Superior temporal gyrus (tissue), 1 donor: ENCODE results near the gene LY6G5B.

Experiments used
- DNase-seq: peaks from one replicate; pipeline ENCODE4 v3.0.0-alpha.2; 2016; ENCODE audit errors: extremely low spot score

Gene LY6G5B

DNA sequence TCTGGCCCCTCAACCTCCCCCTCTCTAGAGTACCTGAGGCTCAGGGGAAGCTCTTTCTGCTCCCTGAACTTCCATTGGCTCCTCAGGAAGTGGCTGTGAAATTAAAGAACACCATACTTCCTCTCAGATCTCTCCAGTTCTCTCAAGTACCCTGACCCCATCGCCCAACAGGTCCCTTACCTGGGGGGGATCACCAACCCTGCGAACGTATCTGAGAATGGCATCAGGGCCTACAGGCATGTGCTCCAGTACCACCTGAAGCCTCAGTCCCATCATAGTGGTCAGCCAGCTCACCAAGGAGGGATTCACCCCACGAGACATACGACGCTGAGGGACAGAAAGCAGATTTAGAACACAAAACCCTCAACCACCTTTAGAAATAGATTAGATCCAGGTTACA is 29.2 kb upstream of the LY6G5B start:
- DNase-seq, result no peak

- no peak for DNase-seq
Measured at GRCh38 chr6:31641370-31641769, 28.4 kb upstream of the LY6G5B start.

DNA sequence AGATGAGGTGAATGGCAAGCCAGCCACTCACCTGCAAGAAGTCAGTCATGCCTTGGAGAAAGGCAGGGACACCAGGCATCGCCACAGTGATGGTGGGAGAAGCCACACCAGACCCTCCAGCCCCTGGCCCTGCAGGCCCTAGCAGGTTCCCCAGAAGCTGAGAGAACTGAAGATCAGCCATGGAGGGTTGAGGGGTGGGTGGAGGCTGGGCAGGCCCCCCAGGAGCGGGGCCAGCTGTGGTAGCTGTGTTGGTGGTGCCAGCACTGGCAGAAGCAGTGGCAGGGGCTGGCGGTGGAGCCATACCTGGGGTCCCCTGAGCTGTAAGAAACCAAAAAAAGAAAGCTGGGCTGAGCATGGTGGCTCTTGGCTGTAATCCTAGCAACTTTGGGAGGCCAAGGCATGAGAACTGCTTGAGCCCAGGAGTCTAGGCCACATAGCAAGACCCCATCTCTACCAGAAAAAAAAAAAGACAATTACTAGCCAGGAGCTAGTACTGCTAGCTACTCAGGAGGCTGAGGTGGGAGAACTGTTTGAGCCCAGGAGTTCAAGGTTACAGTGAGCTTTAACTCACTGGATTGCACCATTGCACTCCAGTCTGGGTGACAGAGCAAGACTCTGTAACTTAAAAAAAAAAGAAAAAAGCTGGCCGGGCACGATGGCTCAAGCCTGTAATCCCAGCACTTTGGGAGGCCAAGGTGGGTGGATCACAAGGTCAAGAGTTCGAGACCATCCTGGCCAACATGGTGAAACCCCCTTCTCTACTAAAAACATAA is 26.8 kb upstream of the LY6G5B start:
- DNase-seq, result no peak

DNA sequence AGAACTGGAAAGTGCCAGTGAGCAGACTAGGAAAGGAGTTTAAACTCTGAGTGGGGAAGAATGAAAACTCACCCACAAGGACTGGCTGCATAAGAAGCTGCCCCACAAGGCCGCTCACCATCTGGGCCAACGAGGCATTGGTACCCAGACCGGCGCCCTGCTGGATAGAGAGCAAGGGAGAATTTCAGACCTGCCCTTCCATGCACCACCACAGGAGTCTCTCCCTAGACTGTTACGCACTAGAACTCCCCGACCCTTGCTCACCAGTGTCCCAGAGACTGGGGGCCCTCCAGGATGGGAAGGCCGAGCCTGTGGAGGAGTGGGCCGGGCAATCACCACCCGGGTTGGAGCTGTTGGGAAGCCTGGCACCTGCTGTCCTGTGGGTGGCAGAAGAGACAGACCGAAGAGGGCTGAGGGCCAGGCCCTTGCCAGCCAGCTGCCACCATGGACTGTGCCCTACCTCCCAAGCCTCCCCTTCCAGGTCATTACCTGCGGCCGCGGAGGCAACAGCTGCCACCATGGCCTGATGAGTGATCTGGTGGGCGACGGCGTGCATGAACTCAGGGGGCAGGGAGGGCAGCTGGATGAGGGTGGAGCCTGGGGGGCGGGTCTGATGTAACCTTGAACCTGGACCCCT is 25.8 kb upstream of the LY6G5B start:
- DNase-seq, result no peak

DNA sequence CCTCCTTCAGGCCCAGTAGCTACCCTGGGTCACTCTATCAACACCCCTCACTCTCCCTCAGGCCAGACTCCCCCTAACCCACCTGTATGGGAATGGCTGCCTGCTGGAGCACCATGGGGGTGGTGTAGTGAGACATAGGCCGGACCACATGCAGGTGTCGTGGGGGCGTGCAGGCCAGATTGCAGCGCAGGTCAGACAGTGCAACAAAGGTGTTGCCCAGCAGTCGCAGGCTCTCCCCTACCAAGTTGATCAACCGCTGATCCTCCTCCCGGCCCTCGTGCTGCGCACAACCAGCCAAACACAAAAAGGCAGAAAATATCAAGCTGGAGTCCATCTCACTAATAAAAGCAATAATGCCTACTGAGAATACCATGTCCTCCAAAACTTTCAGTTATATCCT is 24.5 kb upstream of the LY6G5B start:
- no peak for DNase-seq

DNA sequence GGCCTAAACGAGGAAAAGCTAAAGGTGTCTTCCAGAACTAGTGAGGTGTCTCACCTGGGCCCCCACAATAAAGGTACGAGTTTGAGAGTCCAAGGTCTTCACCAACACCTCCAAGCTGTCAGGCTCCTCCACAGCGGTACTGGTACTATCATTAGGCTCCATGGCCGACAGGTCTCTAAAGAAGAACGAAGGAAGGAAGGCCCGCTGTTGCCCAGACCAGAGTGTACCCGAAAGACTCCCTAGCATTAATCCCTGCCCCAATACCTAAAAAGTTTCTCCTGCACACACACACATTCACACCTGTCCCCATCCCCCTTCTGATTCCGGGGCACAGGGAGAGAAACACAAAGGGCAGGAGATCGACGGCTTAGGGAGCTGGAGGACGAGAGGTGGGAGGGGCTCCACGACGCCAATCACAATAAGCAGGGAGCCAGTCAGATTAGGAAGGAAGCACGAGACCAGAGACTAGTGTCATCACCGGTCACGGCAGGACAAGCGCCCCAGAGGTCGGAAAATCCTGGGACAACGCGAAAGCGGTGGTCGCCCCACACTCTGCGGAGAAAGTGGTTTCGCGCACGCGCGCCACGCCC is 18.1 kb upstream of the LY6G5B start:
- DNase-seq, result no peak

DNA sequence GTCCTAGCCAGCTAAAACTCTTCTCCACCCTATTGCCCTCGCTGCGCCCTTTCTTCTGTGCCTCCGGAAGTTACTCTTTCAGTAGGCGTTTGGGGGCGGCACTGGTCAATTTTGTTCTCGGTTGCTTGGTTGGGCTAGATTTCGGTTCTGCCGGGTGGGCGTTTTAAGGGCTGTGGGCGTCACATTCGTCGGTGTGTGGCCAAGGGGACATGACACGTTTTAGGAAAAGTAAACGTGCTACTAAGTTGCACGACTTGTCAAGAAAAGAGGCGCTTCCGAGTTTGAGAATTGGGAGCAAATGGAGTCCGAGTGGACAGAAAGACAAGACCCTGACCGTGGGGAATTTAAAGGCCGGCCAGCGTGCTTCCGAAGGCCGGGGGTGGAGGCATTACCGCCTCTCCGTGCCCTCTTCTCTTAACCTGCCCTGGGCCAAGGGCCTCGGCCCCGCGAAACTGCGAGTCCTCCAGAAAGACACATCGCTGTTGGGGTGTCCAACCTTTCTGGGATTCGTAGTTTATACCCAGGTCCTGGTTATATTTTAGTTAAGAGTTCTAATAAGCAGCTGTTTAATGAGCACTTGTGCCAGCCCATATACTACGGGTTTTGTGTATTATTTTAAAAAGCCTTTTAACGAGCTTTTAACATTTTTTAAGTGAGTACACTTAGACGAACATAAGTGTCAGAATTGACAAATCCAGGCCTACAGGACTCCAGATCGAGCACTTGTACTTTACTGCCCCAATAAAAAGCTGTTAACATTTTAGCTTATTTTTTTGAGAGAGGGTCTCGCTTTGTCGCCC is 16.7 kb upstream of the LY6G5B start:
- DNase-seq, result no peak

DNA sequence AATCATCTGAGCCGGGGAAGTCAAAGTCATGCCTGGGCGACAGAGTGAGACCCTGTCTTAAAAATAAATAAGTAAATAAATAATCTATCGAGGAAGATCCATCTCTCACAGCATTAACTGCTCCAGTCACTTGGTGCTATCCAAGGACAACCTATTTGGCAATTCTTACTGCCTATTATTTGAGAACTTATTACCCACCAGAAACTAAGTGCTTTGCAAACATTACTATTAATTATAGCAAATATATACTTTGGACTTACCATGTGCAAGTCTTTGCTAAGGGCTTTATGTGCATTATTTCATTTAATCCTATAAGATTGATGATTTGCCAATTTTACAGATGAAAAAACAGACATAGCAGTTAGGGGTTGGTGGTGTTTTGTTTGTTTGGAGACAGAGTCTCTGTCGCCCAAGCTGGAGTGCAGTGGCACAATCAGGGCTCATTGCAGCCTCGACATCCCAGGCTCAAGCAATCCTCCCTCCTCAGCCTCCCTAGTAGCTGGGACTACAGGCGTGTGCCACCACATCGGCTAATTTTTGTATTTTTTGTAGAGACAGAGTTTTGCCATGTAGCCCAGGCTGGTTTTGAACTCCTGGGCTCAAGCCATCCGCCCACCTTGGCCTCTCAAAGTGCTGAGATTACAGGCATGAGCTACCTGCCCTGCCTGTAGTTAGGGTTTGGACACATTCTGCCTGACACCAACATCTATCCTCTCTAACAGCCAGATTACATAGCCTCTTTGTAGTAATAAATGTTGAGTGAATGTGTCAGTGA is 15.0 kb upstream of the LY6G5B start:
- no peak for DNase-seq

DNA sequence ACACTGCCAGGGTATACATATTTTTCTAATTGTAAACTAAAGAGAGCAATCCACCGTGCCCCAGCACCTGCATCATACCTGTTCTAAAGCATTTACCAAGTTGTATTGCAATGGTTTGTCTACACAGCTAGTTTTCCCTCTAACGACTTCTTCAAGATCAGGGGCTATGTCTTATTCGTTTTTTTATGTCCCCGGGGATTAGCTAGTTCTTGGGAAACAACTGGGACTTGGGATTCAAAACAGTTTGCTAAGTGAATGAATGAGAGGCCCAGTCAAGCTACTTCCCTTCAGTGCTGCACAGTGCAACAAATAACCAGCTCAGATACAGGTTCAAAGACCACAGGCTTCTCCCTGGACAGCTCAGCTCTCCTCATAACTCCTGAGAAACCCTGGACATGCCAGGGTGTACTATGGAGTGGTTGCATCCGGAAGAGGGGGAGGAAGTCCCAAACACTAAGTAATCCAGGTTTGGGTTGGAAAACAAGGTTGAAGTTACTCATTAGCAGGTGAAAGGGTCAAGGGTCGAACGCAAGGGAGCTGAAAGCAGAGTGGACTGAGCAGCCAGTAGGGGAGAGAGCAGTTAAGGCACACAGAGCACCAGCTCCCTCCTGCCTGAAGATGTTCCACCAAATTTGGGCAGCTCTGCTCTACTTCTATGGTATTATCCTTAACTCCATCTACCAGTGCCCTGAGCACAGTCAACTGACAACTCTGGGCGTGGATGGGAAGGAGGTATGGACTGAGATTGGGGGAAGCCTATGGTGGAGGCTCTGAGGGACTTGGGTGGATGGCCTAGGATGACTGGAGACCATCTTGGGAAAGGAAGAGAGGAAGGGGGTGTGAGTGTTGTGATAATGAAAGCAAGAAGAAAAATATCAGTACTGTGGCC is 14.2 kb upstream of the LY6G5B start, which contains the start of gene APOM:
Gene APOM (plus strand): TSS at position 546 of the 889 bp plus-strand sequence. CDS start 73 bp downstream, at position 619.
- no peak for DNase-seq

- DNase-seq, result no peak
Measured at GRCh38 chr6:31657406-31658157, 12.2 kb upstream of the LY6G5B start.

GRCh38 chr6:31658158-31658688 is 11.6 kb upstream of the LY6G5B start:
- DNase-seq, result no peak

DNA sequence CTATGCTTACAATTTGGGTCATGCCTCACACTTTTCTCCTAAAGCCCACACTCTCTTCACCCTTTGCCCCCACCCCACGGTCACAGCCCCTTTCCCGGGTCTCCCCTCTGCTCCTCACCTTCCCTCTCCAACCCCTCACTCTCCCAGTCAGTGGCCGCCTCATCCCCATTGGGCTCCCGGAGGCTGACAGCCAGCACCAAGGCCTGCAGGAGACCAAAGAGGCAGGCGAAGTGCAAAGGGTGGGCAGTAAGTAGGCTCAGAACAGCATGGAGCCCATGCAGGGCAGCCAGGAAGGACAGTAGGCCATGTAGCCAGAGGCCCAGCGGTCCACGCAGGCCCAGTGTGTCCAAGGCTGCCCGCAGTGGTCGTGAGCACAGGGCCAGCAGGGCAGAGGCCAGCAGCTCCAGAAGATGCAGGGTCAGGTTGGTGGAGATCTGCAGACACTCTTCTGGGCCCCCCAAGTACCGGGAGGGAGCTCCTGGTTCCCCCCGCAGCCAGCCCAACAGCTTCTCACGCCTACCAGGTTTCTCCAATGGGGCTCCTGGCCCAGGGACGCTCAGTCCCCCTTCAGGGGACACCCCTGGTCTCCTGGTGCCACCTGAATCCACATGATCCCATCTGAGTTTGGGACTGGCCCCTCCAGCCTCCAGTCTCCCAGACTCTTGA is 10.7 kb upstream of the LY6G5B start:
- no peak for DNase-seq

GRCh38 chr6:31659649-31660380 is 10.0 kb upstream of the LY6G5B start:
- DNase-seq, result peak; percentile 18

DNA sequence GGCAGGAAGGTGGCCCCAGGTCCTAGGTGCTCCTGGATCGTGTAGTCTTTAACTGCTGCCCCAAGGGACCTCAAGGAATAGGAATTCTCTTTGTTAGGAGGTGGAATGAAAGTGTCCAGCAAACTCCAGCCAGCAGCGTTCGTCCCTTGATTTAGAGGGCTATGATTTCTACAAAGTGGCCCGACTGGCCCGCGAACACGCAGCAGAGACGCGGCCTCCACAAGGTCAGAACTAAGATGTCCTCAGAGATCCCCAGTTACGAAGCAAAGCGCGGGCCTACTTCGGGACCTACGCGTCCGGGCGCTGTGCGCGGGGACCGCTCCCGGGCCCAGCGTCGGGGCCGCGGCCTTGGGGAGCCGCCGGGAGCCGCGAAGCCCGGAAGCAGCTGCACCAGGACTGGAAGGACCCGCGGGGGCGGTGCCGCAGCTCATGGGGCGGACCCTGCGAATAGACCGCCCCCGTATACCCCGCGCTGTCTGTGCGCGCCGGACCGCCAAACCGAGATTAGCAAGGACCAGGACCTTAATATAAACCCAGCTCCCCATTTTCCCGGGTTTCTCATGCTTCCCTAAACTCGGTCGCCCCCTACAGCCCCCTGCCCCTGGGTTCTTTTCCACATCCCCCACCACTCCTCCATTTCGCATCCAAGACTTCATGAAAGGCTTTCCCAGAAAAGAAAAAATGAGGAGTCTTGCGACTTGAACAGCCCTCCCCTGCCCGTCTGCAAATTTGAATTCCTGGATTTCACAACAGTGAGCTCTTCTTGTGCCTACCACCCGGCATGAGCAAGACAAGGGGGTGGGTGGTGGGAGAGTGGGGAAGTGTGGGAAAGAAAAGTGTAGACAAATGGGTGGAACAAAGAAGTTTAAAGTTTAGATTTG is 9.2 kb upstream of the LY6G5B start, which contains the start of gene C6orf47:
Gene C6orf47 (minus strand): TSS at position 398 of the 881 bp plus-strand sequence. CDS start 831 bp downstream, outside the sequence.
- DNase-seq, result peak; percentile 73

GRCh38 chr6:31661262-31662123 is 8.3 kb upstream of the LY6G5B start:
- no peak for DNase-seq
